HuH-7.5 (cell line): Measurements from ENCODE around the gene HTR4.

ENCODE experiments used
- DNase-seq: peaks from one replicate; pipeline ENCODE4 v3.0.0; 2011; ENCODE audit warnings: low spot score

The HTR4 gene

GRCh38 chr5:148606296-148606695, 48.0 kb downstream of the HTR4 start:
- no peak for DNase-seq

DNA sequence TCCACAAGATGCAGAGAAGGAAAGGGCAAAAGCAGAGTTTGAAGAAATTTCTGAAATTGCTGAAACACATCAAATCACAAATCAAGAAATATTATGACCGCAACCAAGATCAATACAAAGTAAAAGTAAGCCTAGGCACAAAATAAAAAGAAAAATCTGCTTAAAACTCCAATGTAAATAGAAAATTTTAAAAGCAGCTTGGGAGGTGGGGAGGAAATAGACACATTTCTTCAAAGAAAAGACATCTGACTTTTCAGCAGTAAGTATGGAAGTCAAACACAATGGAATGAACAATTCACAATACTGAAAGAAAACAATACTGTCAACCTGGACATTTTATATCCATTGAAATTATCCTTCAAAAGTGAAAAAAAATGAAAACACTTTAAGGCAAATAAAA, 55.1 kb downstream of the HTR4 start:
- DNase-seq: no peak

GRCh38 chr5:148595697-148596096, 58.6 kb downstream of the HTR4 start:
- DNase-seq: no peak

GRCh38 chr5:148586796-148587195, 67.5 kb downstream of the HTR4 start:
- no peak for DNase-seq

DNA sequence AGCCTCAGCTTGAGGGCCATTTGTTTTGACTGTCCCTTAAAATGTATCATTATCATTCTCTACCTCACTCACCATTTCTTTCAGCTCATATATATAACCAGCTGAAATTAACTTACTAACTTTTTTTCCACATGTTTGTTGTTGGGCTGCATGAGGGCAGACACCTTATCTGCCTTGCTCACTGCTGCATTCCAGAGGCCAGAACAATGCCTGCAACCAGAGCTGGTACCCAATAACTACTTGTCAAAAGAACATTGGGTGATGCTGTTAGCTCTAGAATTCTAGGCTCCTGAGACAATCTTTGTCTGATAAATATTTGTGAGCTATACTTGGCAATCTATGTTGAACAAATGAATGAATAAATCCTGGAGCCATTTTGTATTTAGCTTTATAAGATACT, 68.3 kb downstream of the HTR4 start:
- DNase-seq: no peak

GRCh38 chr5:148584103-148584502, 70.2 kb downstream of the HTR4 start:
- no peak for DNase-seq

DNA sequence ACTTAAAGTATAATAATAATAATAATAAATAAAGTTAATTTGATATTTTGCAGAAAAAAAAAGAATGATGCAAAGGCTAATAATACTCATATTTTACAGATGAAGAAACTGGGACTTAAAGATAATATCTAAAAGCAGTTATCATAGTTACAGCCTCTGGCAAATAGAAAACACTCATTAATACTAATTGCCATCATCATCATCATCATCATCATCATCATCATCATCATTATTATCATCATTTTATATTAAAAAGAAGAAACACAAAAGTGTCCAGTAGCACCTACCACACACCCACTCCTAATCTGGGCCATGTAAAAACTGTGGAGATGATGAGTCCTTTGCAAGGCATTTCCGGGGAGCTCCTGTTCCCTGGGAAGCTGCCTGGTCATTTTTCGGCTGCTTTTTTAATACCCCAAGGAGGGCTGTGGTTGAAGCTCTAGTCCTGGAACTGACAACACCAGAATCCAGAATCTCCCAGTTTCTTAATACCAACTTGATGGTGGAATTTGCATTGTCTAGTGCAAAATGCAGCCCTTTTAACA, 70.8 kb downstream of the HTR4 start:
- DNase-seq: no peak

DNA sequence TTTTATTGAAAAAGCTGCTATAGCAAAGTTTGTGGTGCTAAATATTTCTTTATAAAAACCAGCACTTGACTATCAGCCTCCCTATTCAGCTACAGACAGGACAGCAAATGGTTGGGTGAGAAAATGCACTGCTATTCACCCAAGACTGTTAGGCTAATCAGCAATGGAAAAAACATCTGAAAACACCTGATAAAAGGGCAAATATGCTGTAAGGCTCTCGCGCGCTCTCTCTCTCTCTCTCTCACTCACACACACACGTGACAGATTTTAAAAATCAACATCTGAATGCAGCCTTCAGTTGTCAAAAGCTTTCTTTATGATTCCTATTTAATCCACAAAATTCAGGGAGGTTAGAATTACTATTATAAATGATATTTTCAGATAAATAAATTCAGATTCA, 80.2 kb downstream of the HTR4 start:
- DNase-seq: no peak

- DNase-seq: no peak
These were observed 81.0 kb downstream of the HTR4 start for GRCh38 chr5:148573374-148573773.

GRCh38 chr5:148569948-148570347, 84.4 kb downstream of the HTR4 start:
- DNase-seq: no peak

- no peak for DNase-seq
These were observed 89.2 kb downstream of the HTR4 start for GRCh38 chr5:148565148-148565547.

- no peak for DNase-seq
These were observed 91.3 kb downstream of the HTR4 start for GRCh38 chr5:148563021-148563420.

GRCh38 chr5:148561801-148562311, 92.5 kb downstream of the HTR4 start:
- no peak for DNase-seq

DNA sequence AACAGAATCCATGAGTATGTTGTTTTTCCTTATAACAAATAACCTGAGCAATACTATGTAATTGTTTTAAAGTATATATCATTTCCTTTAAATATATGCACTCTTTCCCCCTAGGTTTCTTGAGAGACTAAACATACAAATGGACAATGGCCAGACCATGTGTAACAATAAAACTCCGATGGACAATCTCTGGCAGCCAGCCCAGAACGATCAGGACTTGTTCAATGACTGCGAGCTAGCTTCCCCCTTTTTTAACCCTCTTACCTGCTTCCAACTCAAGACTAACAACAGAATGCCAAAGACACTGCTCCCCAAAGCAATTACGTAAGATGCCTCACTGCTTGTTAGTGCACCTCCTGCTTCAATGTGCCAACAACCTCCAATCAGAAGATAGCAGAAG, 94.9 kb downstream of the HTR4 start:
- no peak for DNase-seq

DNA sequence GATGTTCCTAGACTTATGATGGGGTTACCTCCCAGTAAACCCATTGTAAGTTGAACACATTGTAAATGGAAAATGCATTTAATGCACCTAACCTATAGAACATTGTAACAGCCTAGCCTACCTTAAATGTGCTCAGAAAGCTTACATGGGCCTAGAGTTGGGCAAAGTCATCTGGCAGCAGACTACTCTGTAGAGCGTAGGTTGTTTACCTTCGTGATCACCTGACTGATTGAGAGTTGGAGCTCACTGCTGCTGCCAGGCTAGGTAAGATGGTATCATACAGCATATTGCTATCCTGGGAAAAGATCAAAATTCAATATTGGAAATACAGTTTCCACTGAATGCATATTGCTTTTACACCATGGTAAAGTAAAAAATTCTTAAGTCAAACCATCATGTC, 95.4 kb downstream of the HTR4 start:
- DNase-seq: no peak

DNA sequence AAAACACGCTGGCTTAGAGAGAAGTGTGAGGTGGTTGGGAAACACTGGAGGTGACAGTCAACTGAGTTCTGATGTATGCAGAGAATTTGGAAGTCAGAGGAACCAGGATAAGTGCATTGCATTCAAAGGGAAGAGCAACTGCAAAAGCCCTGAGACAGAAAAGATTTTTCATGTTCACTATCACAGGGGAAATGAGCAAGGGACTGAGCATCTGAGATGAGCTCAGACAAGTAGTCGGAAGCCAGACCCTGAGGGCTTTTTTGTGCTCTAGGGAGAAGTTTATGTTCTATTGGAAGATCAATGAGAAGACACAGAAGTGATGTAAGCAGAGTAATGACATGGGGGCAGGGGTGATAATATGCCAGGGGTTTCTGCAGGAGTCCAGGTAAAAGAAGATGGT, 97.5 kb downstream of the HTR4 start:
- DNase-seq: no peak

GRCh38 chr5:148554621-148555020, 99.7 kb downstream of the HTR4 start:
- no peak for DNase-seq

DNA sequence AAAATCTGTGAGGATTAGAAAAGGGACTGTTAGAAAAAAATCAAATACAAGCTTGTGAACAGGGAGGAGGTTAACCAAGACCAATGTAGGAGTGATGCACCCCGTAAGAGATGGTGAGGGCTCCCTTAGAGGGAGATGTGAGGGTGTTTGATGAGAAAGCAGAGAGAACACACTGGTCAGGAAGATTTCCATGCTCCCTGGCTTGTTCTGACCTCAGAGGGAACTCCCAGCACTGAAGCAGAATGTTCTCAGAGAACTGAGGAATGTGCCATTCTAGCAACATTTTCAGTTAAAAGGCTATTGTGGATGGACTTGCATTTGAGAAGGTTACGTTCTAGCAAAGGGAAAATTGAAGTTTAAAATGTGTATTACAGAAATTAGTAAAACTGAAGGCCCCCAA, 110.6 kb downstream of the HTR4 start:
- no peak for DNase-seq

DNA sequence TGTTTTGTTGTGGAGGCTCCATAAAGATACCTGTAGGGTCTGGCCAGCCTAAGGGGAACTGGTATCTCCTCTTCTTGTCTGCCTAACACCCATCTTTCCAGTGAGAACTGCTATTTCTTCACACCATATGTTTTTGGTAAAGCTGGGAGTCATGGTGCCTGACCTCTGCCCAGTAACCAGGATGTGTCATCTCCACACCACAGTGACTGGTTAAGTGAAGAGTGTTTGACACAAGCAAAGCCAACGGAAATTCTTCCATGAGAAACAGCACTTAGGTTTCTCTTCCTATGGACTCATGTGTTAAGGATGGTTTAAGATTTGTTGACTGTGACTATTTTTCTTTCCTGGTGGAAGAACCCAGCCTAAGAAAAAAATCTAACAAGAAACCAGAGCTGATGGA, 111.5 kb downstream of the HTR4 start:
- DNase-seq: no peak

DNA sequence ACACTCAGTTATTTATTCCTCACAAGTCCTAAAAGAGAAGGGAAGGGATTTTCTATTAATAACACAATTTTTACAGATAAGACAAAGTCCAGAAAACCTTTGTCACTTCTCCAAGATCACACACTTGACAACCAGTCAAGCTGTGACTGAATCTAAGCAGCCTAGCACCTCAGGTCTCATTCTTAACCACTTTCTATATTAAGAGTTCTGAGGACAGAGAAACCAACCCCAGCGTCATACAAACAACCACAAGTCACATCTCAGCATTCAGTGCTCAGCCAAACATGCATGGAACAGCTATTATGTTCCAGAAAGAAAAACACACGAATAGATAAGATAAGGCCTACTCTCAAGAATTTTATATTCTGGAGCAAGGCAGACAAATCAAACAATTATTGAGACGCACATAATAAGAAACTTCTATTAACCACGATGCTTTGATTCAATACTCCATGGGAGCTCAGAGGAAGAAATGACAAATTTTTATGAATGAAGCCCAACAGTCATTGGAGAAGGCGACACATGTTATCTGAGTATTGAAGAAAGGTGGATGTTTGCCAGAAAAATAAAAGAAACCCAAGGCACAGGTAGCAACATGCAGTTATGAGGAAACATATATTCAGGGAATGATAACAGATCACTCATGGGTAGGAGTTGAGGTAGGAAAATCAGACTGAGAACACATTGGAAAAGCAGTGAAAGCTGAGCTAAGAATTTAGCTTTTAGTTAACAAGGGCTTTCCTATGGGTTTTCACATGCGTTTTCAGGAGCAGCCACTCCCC, 113.1 kb downstream of the HTR4 start:
- DNase-seq: no peak

- no peak for DNase-seq
These were observed 113.7 kb downstream of the HTR4 start for GRCh38 chr5:148540647-148541046.

DNA sequence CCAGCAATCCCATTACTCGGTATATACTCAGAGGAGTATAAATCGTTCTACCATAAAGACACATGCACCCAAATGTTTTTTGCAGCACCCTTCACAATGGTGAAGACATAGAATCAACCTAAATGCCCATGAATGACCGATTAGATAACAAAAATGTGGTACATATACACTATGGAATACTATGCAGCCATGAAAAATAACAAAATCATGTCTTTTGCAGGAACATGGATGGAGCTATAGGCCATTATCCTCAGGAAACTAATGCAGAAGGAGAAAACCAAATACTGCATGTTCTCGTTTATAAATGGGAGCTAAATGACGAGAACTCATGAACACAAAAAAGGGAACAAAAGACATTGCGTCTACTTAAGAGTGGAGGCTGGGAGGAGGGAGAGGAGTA, 114.5 kb downstream of the HTR4 start:
- DNase-seq: no peak

- no peak for DNase-seq
These were observed 119.1 kb downstream of the HTR4 start for GRCh38 chr5:148535190-148535589.
